GM18873 (cell line): ENCODE results near the gene ACBD5.
A peak's percentile ranks its signal among the peaks of the same experiment; 100 is the strongest.

Experiments
- ATAC-seq: cut with Tn5 transposase; IDR thresholded peaks from one replicate; pipeline ENCODE4 v1.9.1; 2021; ENCODE audit warnings: mild to moderate bottlenecking, moderate library complexity, moderate number of reproducible peaks; ENCODE audit not compliant: unreplicated experiment, low FRiP score

Gene ACBD5

DNA sequence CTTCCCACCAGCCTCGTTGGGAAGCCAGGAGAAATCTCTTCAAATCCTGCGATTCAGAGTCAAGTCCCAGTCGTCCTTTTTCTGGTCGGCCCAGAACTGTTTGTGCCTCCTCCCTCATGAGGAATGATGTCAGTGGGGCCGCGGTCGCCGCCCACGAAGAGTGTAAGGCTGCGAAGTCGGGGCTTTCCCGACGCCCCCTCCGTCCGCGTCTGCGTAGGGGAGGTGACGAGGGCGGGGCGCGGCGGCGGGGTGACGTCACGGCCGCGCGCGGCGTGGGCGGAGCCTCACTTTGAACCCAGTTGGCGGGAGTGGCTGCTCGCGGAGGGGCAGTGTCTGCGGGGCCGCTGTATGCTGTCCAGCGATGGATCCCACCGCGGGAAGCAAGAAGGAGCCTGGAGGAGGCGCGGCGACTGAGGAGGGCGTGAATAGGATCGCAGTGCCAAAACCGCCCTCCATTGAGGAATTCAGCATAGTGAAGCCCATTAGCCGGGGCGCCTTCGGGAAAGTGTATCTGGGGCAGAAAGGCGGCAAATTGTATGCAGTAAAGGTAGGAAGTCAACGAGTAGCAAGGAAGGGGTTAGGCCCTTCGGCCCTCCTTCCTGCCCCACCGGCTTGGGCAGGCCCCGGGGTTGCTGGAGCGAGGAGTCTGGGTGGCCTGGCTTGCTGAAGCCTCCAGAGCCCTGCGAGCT, 85.4 kb downstream of the ACBD5 start, which contains the start of gene MASTL:
Gene MASTL, plus strand, starts transcription at position 287 of the 689 bp plus-strand sequence. Its CDS starts 75 bp downstream, at position 362.
- ATAC-seq, result peak; percentile 72

DNA sequence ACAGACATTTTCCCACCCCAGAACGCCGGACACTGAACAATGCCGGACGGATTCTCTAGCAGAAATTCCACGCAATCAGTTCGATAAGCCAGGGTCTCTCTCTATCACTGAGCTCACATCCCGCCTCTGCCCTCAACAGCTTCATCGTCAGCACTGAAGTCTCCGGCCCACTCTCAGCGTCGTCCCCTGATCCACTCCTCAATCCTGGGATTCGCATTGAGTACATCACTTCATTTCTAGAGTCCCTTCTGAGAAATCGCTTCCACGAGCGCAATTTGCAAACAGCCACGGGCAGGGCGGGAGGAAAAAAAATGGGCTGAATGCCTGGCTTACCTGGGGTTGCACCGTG, 86.8 kb downstream of the ACBD5 start:
- ATAC-seq, result peak; percentile 13

DNA sequence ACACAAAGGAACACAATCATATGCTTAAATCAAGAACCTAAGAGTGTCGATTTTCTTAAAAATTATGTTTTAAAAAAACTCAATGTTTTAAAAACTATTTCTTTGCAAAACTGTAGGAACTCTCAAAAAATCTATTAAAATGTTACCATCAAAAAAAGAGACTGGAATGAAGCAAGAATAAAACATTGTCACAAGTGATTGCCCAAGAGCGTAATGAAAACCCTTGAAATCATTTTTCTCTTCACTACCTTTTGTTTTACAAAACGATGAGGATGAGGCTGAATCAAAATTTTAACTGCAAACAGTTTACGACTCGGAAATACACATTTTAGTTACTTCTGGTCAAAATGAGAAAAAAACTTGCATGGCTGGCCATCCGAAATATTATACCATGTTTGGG, 87.3 kb downstream of the ACBD5 start:
- ATAC-seq, result no peak

DNA sequence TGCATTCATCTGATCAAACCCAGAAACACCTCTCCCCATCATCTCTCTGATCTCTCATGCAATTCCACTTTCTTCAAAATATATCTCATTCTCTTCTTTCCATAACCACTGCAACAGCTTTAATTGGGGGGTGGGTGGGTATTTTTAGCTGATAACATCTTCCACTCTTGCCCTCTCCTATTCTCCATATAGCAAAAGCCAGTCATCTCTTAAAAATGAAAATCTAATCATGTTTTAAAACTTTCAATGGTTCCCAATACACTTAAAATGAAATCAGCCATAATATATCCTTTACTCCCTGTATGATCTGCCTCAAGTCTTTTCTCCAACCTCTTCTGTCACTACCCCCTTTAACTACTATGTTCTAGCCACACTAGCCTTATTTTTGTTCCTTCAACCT, 87.9 kb downstream of the ACBD5 start:
- no peak for ATAC-seq

DNA sequence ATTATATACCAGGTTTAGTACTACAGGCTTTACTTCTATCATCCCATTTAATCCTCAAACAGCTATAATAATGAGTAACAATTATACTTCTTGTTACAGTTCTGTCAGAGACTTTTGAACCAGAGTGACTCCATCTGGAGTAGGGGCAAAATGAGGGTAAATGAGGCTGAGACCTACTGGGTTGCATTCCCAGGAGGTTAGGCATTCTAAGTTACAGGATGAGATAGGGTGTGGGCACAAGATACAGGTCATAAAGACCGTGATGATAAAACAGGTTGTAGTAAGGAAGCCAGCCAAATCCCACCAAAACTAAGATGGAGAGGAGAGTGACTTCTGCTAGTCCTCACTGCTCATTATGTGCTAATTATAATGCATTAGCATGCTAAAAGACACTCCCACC, 90.3 kb downstream of the ACBD5 start:
- no peak for ATAC-seq

DNA sequence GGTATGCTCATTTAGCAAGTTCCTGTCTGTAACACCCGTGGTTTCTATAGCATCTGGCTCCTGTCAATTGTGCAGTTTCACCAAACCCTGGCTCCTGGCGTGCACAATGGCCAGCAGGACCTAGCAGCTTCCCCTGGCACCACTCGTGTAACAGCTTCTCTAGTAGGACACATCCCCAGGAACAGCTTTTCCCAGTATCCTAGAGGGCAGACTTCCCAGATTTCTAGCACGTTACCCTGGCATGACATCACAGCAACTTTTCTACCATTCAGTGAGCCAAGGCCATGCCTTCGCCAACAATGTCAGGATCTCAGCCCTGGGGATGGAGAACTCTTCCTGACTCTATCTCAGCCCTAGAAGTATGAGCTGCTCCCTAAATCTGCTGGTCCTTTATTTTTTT, 92.9 kb downstream of the ACBD5 start:
- ATAC-seq, result no peak

GRCh38 chr10:27145937-27146336, 94.7 kb downstream of the ACBD5 start:
- ATAC-seq, result no peak
